OCI-LY7 (cell line): ENCODE results near the gene PLA2G12A. TPM values are rescaled to one million over a fixed set of nuclear protein-coding genes. Genes with fewer than 3 reads are reported as not detected.

Source experiments
- BruUV-seq: library from RNA; stranded (reverse); fragments of 400-500 nt; replicated peaks from 2 replicates; lab custom pipeline; 2021; lab: Mats Ljungman, UMichigan
- CTCF ChIA-PET: fragments of 300-600 bp; sonication (Branson Sonifier 250); formaldehyde crosslinking; loops from one replicate; lab custom pipeline; 2022; ENCODE audit warnings: antibody characterized with exemption; ENCODE audit not compliant: unreplicated experiment; lab: Charles Lee
- POLR2A ChIA-PET: fragments of 300-600 bp; sonication (Branson Sonifier 250); formaldehyde crosslinking; loops from one replicate; lab custom pipeline; 2022; ENCODE audit warnings: antibody characterized with exemption; lab: Charles Lee
- DNase-seq: peaks from one replicate; pipeline ENCODE4 v3.0.0-alpha.2; 2015; ENCODE audit warnings: low spot score
- H2AFZ ChIP-seq: fragments of 200-600 bp; sonication (generic), shearing (Covaris generic); 2 replicates; pipeline ENCODE4 v1.6.1; 2014; ENCODE audit warnings: mild to moderate bottlenecking, antibody characterized with exemption, low read length, moderate library complexity
- H3K27ac ChIP-seq: fragments of 200-600 bp; sonication (generic); 2 replicates; pipeline ENCODE4 v1.5.1; 2014; ENCODE audit warnings: mixed run types, low read depth, mild to moderate bottlenecking, moderate library complexity, low read length, inconsistent platforms; ENCODE audit not compliant: poor library complexity, severe bottlenecking
- H3K36me3 ChIP-seq: fragments of 200-600 bp; sonication (generic); 2 replicates; pipeline ENCODE4 v1.6.1; 2014; ENCODE audit warnings: mild to moderate bottlenecking, antibody characterized with exemption, low read length, moderate library complexity, mixed read lengths; ENCODE audit not compliant: insufficient read depth
- H3K4me1 ChIP-seq: fragments of 200-600 bp; sonication (generic); 2 replicates; pipeline ENCODE4 v1.5.1; 2014; ENCODE audit warnings: mild to moderate bottlenecking, low read length; ENCODE audit not compliant: insufficient read depth, poor library complexity, severe bottlenecking
- H3K4me2 ChIP-seq: fragments of 200-600 bp; sonication (generic); 2 replicates; pipeline ENCODE4 v1.6.1; 2014; ENCODE audit warnings: mild to moderate bottlenecking, low read length
- H3K4me3 ChIP-seq: fragments of 200-600 bp; sonication (generic); 2 replicates; pipeline ENCODE4 v1.5.1; 2014; ENCODE audit warnings: mild to moderate bottlenecking, low read depth, low read length; ENCODE audit not compliant: poor library complexity, severe bottlenecking
- H3K79me2 ChIP-seq: fragments of 200-600 bp; sonication (generic); 2 replicates; pipeline ENCODE4 v1.6.1; 2016; ENCODE audit warnings: low read depth, mild to moderate bottlenecking, low read length, moderate library complexity, mixed read lengths; ENCODE audit not compliant: insufficient read depth
- H3K9me2 ChIP-seq: fragments of 200-600 bp; sonication (generic); 2 replicates; pipeline ENCODE4 v1.6.1; 2016; ENCODE audit warnings: mild to moderate bottlenecking, low read length, mixed read lengths; ENCODE audit not compliant: insufficient read depth
- H3K9me3 ChIP-seq: fragments of 200-600 bp; sonication (generic); 2 replicates; pipeline ENCODE4 v1.6.1; 2014; ENCODE audit warnings: mild to moderate bottlenecking, mixed run types, low read length, mixed read lengths
- H4K20me1 ChIP-seq: fragments of 200-600 bp; sonication (generic); 2 replicates; pipeline ENCODE4 v1.6.1; 2014; ENCODE audit warnings: mild to moderate bottlenecking, antibody characterized with exemption, low read length, moderate library complexity, mixed read lengths; ENCODE audit not compliant: insufficient read depth
- EZH2phosphoT487 ChIP-seq: fragments of 200-600 bp; sonication (generic); IDR thresholded peaks from 2 replicates; pipeline ENCODE4 v1.6.1; 2018; ENCODE audit warnings: low read depth, borderline replicate concordance, mild to moderate bottlenecking, mixed run types, antibody characterized with exemption, low read length, moderate library complexity, mixed read lengths
- intact Hi-C: fragments of 100-400 bp; cut with micrococcal nuclease; formaldehyde crosslinking; loops from one replicate; pipeline ENCODE4 v1.10.0; 2022; ENCODE audit not compliant: unreplicated experiment
- total RNA-seq, 2 experiments: library from RNA; depleted of rRNA in 1 of 2; stranded (reverse); fragments of >200 nt in 1 of 2; shearing (Covaris generic) in 1 of 2; gene quantifications; 2 replicates each; pipeline ENCODE4 v1.2.3, GENCODE V29; 2014 to 2022
- TF ChIP-seq, protein P1 (sequence below): fragments of 200-600 bp; sonication (generic); conservative IDR thresholded peaks from 2 replicates; pipeline ENCODE4 v1.5.1; 2014; ENCODE audit warnings: mild to moderate bottlenecking, antibody characterized with exemption, low read length, moderate library complexity, mixed read lengths

PLA2G12A gene
- total RNA-seq, 2 experiments from 2014 or later = 18.1 to 35.9 TPM

DNA sequence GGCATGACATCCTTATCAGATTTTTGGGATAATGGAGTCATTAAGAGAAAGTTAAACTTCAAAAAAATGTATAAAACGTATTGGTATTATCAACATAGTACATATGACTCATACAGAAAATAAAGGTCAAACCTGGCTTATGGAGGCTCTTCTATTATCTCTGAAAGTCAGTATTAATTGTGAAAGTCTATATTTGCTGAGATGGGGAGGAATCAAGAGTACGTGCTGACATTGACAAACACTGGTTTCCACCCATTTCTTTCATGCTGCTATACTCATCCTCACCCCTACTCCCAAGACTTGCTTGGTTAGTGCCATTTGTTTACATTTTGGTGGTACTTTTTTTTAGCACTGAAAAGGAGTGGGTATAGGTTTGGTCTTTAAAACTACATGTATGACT is 30.8 kb upstream of the PLA2G12A start:
- TF ChIP-seq, protein P1, sequence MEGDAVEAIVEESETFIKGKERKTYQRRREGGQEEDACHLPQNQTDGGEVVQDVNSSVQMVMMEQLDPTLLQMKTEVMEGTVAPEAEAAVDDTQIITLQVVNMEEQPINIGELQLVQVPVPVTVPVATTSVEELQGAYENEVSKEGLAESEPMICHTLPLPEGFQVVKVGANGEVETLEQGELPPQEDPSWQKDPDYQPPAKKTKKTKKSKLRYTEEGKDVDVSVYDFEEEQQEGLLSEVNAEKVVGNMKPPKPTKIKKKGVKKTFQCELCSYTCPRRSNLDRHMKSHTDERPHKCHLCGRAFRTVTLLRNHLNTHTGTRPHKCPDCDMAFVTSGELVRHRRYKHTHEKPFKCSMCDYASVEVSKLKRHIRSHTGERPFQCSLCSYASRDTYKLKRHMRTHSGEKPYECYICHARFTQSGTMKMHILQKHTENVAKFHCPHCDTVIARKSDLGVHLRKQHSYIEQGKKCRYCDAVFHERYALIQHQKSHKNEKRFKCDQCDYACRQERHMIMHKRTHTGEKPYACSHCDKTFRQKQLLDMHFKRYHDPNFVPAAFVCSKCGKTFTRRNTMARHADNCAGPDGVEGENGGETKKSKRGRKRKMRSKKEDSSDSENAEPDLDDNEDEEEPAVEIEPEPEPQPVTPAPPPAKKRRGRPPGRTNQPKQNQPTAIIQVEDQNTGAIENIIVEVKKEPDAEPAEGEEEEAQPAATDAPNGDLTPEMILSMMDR = no peak
- no peak for TF ChIP-seq EZH2phosphoT487

DNA sequence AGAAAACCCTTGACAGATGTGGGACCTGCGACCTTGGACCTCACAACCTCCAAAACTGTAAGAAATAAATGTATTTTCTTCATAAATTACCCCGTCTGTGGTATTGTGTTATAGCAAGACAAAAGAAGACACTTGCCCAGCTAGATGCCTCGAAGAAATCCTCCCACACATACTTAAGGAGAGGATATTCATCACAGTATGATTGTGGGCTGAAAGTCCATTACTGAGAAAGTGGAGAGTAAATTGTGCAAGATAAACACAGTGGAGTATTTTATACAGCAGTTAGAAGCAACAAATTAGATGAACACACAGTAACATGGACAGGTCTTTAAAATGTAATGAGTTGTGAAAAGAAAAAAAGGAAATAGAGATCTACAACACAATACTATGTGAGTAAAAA is 25.8 kb upstream of the PLA2G12A start:
- ChIA-PET POLR2A (interaction anchor here (0.8 kb wide), 1 partner anchor 13 kb away, joined by 3 read pairs; no protein-coding TSS in a partner anchor), CTCF (no interaction called here)
- Histone ChIP-seq H3K9me3 (no peaks in the 10 kb centered on the region), H3K4me3 (no peak overlapping the region), H2AFZ (no peak overlapping the region), H3K27ac (no peak overlapping the region), H4K20me1 (no peaks in the 10 kb centered on the region), H3K79me2 (no peaks in the 10 kb centered on the region), H3K4me1 (no peaks in the 10 kb centered on the region), H3K9me2 (no peaks in the 10 kb centered on the region), H3K4me2 (no peak overlapping the region), H3K36me3 (no peaks in the 10 kb centered on the region)
- intact Hi-C loops = no loop called here
- TF ChIP-seq, protein P1 = no peak
- TF ChIP-seq EZH2phosphoT487 = no peak
- BruUV-seq = no TSS peak
- DNase-seq = no peak

More for the DNA sequence above, 30.8 kb upstream of the PLA2G12A start:
- H3K27ac ChIP-seq = no peak overlapping the region
- H3K9me3 ChIP-seq = no peaks in the 10 kb centered on the region
- no peak overlapping the region for H3K4me2 ChIP-seq
- no peaks in the 10 kb centered on the region for H3K36me3 ChIP-seq
- H3K4me1 ChIP-seq = no peaks in the 10 kb centered on the region
- no peaks in the 10 kb centered on the region for H3K79me2 ChIP-seq
- DNase-seq = no peak
- no TSS peak for BruUV-seq
- ChIA-PET CTCF (no interaction called here), POLR2A (no interaction called here)
- no peak overlapping the region for H2AFZ ChIP-seq
- H3K4me3 ChIP-seq = no peak overlapping the region
- intact Hi-C loops = no loop called here
- H3K9me2 ChIP-seq = no peaks in the 10 kb centered on the region
- H4K20me1 ChIP-seq = no peaks in the 10 kb centered on the region

DNA sequence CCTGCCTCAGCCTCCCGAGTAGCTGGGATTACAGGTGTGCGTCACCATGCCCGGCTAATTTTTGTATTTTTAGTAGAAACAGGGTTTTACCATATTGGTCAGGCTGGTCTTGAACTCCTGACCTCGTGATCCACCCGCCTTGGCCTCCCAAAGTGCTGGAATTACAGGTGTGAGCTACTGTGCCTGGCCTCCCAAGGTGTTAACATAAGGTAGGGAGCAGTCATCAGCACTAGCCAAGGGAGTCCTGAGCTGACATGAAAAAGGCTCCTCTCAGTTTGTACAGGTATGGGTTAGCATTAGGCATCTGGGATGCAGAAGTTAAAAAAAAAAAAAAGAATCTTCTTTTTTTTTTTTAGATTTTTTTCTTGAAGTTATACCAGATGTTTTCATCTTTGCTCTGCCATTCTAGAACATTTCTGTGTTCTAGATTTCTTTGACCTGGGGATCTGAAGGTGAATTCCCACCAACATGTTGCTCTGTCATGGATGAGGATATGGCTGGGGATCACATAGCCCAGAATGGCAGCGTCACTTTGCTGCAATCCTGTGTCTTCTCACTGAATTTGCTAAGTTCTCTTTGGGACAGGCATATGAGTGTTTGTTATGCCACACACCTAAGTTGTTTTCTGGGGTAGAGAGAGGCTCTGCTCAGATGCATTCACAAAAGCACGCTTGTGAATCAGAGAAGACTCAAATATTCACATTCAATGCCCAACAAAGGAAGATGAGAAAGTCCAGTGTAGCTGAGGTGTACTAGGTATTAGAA is 24.4 kb upstream of the PLA2G12A start:
- no peaks in the 10 kb centered on the region for H3K9me3 ChIP-seq
- H2AFZ ChIP-seq = no peak overlapping the region
- H3K27ac ChIP-seq = no peak overlapping the region
- no TSS peak for BruUV-seq
- no peaks in the 10 kb centered on the region for H3K79me2 ChIP-seq
- no peaks in the 10 kb centered on the region for H3K4me1 ChIP-seq
- intact Hi-C loops = no loop called here
- POLR2A ChIA-PET = interaction anchor here (0.8 kb wide), 1 partner anchor 14 kb away, joined by 3 read pairs; no protein-coding TSS in a partner anchor
- no peaks in the 10 kb centered on the region for H3K9me2 ChIP-seq
- H3K4me2 ChIP-seq = no peak overlapping the region
- H3K36me3 ChIP-seq = no peaks in the 10 kb centered on the region
- TF ChIP-seq, protein P1 = no peak
- TF ChIP-seq EZH2phosphoT487 = no peak
- H4K20me1 ChIP-seq = no peaks in the 10 kb centered on the region
- CTCF ChIA-PET = no interaction called here
- no peak overlapping the region for H3K4me3 ChIP-seq
- DNase-seq = no peak
